ENCODE measurements around the gene RELN. TPM values are rescaled to one million over a fixed set of nuclear protein-coding genes. Genes with fewer than 3 reads are reported as not detected.

Gene RELN
- total RNA-seq, 4 donors from 2014 or later: 1.8 to 47.4 (median 6.7) TPM

DNA sequence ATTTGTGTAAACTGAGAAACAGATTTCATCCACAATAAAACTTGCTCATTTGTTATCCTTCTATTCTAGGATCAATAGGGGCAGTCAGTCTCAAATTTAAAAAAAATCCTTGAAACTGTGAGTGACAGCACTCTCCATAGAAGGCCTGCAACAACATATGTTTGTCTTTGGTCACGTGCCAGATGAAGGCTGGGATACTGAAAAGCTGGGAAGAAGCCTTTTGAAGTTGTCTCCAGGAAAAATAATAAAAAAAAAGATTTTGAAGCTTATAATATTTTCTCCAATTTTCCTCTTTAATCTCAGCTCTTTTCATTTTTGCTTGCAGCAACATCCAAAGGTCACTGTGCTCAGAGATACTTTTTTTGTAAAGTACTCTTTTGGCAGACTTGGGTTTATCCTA, 414.9 kb downstream of the RELN start:
- no peaks in the 10 kb centered on the region for H3K36me3 ChIP-seq
- H3K9me3 ChIP-seq: no peaks in the 10 kb centered on the region
- intact Hi-C loops (cut with DNase I; ENCODE audit: low total_unique reads): no loop called here
- no peaks in the 10 kb centered on the region for H3K4me1 ChIP-seq
- TF ChIP-seq, protein P1, sequence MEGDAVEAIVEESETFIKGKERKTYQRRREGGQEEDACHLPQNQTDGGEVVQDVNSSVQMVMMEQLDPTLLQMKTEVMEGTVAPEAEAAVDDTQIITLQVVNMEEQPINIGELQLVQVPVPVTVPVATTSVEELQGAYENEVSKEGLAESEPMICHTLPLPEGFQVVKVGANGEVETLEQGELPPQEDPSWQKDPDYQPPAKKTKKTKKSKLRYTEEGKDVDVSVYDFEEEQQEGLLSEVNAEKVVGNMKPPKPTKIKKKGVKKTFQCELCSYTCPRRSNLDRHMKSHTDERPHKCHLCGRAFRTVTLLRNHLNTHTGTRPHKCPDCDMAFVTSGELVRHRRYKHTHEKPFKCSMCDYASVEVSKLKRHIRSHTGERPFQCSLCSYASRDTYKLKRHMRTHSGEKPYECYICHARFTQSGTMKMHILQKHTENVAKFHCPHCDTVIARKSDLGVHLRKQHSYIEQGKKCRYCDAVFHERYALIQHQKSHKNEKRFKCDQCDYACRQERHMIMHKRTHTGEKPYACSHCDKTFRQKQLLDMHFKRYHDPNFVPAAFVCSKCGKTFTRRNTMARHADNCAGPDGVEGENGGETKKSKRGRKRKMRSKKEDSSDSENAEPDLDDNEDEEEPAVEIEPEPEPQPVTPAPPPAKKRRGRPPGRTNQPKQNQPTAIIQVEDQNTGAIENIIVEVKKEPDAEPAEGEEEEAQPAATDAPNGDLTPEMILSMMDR (IDR thresholded peaks at IDR 0.05): no peak
- no peak for TF ChIP-seq POLR2A (IDR thresholded peaks at IDR 0.05)
- DNase-seq: no peak
- H3K4me3 ChIP-seq: no peak overlapping the region
- H3K27me3 ChIP-seq: no peaks in the 10 kb centered on the region
- H3K27ac ChIP-seq: no peak overlapping the region

DNA sequence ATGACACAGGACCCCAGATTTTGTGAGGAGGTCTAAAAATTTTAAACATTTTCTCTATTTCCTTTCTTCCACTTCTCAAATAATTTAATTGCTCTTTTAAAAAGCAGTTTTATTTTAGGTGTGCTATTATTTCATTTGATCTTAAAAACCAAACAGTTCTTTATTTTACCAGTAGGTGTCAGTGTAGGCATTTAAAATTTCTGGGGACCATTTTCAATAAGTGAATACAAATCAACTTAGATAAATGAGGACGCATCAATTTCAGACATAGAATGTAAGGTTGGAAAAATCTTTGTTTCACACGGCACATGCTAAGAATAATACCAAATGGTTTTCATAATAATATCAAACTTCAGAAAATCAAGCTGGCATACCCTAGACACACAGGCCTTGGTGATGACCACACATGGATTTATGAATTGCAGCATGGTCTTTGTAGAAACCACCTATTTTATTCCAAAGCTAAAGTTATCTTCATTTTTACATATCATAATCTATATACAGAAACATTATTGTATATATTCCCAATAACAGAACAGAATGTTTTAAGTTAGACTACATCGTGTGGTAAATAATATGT, 415.9 kb downstream of the RELN start:
- no peaks in the 10 kb centered on the region for H3K27me3 ChIP-seq
- H3K9me3 ChIP-seq: no peaks in the 10 kb centered on the region
- H3K4me3 ChIP-seq: no peak overlapping the region
- TF ChIP-seq, protein P1 (IDR thresholded peaks at IDR 0.05): peak in 3 of 4 experiments; percentile 23 to 55 (median 33)
- TF ChIP-seq POLR2A (IDR thresholded peaks at IDR 0.05): no peak
- no peaks in the 10 kb centered on the region for H3K36me3 ChIP-seq
- no peak overlapping the region for H3K27ac ChIP-seq
- intact Hi-C loops (cut with DNase I; ENCODE audit: low total_unique reads): no loop called here
- DNase-seq: no peak
- no peaks in the 10 kb centered on the region for H3K4me1 ChIP-seq

GRCh38 chr7:103571586-103571985, 417.9 kb downstream of the RELN start:
- H3K27me3 ChIP-seq: no peaks in the 10 kb centered on the region
- intact Hi-C loops (cut with DNase I; ENCODE audit: low total_unique reads): no loop called here
- no peak overlapping the region for H3K4me3 ChIP-seq
- no peaks in the 10 kb centered on the region for H3K9me3 ChIP-seq
- H3K4me1 ChIP-seq: no peaks in the 10 kb centered on the region
- no peaks in the 10 kb centered on the region for H3K36me3 ChIP-seq
- no peak for DNase-seq
- H3K27ac ChIP-seq: no peak overlapping the region
- TF ChIP-seq POLR2A (IDR thresholded peaks at IDR 0.05): no peak
- TF ChIP-seq, protein P1 (IDR thresholded peaks at IDR 0.05): no peak

DNA sequence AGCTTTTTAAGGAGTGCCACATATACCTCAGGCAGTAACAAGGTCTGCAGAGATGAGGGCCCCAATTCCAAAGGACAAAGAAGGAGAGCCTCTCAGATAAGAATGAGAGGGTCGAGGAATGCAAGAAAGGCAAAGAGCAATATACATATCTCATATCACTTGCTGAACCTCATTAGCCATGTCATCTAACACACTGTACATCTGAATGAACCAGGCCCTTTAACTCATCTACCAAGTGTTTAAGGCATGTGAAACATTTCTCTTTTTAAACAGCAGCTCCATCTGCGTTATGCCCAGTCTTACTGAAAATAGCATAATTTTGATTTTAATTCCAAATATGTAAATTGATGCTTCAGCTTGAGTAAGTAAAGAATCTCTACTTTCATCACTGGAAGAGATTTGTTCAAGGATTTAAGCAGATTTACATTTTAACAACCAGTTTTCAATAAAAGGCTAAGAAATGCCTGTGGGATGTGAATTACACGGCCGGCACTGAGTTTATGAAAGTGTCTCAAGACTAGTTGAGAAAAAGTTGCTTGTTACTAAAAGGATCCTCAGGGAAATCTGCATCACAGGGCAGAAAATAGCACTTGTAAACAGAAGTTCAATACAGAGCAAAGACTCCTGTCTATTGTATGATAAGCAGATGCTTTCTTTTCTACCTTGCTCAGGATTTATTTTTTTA, 419.7 kb downstream of the RELN start:
- no peak for TF ChIP-seq POLR2A (IDR thresholded peaks at IDR 0.05)
- TF ChIP-seq, protein P1 (IDR thresholded peaks at IDR 0.05): no peak
- H3K4me3 ChIP-seq: no peak overlapping the region
- intact Hi-C loops (cut with DNase I; ENCODE audit: low total_unique reads): no loop called here

DNA sequence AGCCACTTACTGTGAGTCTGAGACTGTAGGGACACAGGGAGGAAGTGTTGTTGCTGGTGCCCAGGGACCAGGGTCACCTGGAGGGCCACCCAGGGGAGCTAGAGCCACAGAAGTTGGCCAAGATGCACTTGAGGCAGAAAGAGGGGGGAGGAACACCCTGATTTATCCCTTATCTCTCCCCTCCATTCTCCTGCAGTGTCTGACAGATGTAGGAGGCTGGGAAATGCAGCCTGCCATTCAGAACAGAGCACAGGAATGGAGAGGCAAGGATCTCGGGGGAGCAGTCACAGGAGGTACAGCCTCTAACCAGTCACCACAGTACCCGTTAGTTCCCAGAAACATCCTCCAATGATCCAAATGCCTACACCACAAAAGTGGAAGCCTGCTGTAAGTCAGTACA, 425.0 kb downstream of the RELN start:
- no peaks in the 10 kb centered on the region for H3K36me3 ChIP-seq
- H3K9me3 ChIP-seq: no peaks in the 10 kb centered on the region
- TF ChIP-seq POLR2A (IDR thresholded peaks at IDR 0.05): no peak
- TF ChIP-seq, protein P1 (IDR thresholded peaks at IDR 0.05): no peak
- intact Hi-C loops (cut with DNase I; ENCODE audit: low total_unique reads): no loop called here
- no peaks in the 10 kb centered on the region for H3K27me3 ChIP-seq
- H3K27ac ChIP-seq: no peak overlapping the region
- H3K4me1 ChIP-seq: no peaks in the 10 kb centered on the region
- H3K4me3 ChIP-seq: no peak overlapping the region
- no peak for DNase-seq

More for the DNA sequence above, 419.7 kb downstream of the RELN start:
- Histone ChIP-seq H3K4me1 (no peaks in the 10 kb centered on the region), H3K27me3 (no peaks in the 10 kb centered on the region), H3K27ac (no peak overlapping the region), H3K36me3 (no peaks in the 10 kb centered on the region), H3K9me3 (no peaks in the 10 kb centered on the region)
- no peak for DNase-seq
